ENCODE data around the gene PSG11.
"Not testable (repeated sequence)": the region's sequence is repeated elsewhere in the genome, so short reads cannot be mapped to it uniquely, and the experiment has no call there.

Gene PSG11

DNA sequence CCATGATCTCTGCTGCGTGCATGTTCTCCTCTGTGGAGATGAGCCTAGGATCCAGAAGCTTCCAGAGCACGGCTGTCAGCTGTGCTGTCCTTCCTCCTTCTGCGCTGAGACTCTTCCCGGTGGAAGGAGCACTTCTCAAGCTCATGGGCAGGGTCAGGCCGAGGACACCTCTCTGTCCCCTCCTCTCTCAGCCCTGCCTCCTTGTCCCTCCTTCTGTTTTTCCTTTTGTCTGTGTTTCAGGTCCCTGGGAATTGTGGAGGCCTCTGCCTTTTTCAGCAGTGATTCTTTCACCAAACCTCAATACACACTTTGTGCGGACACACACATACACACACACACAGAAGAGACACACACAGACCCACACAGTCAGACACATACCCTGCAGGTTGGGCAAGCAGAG lies at the start of gene PSG11:
TSS of gene PSG11 (minus strand) at position 101 of the 400 bp plus-strand sequence. CDS start at position 4, 97 bp downstream.
- not testable (repeated sequence) for DNase-seq

DNA sequence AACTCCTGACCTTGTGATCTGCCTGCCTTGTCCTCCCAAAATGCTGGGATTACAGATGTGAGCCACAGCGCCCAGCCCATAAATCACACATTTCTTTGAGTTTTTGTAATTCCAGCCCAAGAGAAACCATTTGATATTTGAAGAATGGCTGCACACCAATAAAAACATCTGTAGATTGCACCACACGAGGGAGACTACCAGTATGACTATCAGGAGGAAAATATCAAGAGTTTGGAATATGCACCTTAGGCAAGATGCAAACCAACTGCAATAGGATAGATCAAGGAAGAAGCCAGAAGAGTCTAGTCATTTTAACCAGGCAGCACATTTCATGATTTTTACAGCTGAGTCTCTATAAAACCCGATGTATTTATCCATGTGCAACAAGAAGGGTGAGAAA lies 36.1 kb upstream of the PSG11 start:
- not testable (repeated sequence) for DNase-seq

DNA sequence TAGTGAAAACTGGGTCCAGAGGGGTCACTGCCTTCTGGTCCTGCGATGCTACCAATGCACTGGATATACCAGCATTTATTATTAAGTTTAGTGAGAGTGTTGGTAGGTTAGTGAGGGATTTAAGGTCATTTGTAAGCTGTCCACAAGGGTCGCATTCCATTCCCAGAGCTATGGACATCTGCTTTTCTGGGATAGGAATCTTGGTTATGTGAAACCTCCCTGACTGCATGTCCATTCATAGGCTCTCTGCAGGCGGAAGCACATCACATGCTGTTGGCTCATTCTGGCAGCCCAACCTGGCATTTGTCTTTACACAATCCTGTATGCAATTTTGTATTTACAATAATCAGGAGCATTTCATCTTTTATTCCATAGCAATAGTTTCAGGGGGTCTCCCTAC lies 35.1 kb upstream of the PSG11 start:
- DNase-seq, result not testable (repeated sequence)

DNA sequence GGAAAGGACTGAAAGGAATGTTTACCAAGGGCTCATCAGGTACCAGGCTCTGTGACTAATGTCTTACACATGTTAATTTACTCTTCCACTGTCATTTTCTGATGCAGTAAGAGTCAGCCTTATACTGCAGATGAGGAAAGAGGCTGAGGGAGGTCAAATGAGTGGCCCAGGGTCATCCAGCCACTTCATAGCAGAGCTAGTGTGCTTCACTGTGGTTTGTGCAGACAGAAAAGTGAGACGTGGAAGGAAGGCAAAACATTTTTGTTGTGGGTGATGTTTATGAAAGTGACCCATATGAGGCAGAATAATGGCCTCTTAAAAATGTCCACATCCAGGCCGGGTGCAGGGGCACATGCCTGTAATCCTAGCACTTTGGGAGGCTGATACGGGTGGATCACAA lies 34.0 kb upstream of the PSG11 start:
- DNase-seq, result not testable (repeated sequence)

DNA sequence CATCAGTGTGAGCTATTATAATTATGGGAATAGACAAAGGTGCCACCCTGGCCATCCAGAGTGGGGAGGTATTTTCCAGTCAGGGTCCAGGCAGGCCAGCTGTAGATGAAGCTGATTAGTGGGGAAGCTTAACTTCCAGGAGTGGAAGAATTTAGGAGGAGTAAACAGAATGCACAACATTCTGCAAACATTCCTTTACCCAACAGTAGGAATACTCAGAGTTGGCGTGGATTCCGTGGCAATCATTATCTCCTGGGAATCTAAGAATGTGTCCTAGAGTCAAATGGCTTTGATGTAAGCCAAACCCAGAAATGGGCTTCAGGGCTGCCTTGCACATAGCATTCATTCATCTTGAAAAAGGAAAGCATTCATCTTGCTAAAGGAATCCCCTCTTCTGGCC lies 33.2 kb upstream of the PSG11 start:
- not testable (repeated sequence) for DNase-seq

DNA sequence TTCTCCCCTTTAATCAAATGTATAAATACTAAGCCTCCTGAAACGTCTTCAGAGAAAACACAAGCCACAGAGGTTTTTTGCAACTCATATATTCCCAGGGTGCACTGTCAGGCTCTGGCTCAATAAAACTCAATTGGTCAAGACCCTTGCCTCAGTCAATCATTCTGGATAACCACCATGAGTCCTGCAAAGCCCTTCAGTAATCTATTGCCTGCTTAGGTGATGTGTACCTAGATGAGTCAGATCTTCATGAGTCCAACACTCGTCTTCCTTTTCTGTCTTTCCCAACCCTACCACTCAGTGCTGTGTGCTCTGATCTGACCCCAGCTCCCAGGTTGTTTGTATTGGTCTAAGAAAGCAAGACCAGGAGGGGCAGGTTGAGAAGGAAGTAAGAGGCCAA lies 32.2 kb upstream of the PSG11 start:
- DNase-seq, result not testable (repeated sequence)

DNA sequence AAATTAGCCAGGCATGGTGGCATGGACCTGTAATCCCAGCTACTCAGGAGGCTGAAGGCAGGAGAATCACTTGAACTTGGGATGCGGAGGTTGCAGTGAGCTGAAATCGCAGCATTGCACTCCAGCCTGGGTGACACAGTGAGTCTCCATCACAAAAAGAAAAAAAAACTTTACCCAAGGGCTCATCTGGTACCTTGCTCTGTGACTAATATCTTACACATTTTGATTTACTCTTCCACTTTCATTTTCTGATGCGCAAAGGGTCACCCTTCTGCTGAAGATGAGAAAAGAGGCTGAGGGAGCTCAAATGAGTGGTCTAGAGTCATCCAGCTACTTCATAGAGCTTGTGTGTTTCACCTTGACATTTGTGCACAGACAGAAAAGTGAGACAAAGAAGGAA lies 21.7 kb upstream of the PSG11 start:
- DNase-seq, result not testable (repeated sequence)

DNA sequence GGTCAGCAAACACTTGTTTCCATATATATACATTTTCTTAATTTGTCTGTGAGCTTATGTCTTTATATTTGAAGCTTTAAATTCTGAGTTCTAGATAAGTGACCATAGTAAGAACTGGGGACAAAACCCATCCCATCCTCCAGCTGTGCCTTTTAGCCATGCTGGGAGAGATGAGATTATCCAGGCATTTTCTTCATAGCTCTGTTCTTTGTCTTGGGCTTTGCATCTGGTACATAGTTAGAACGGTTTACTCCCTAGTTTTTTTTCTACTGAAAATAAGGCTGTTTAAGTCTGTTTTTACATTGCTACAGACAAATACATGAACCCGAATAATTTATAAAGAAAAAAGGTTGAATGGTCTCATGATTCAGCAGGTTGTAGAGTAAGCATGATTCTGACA lies 20.3 kb upstream of the PSG11 start:
- not testable (repeated sequence) for DNase-seq

DNA sequence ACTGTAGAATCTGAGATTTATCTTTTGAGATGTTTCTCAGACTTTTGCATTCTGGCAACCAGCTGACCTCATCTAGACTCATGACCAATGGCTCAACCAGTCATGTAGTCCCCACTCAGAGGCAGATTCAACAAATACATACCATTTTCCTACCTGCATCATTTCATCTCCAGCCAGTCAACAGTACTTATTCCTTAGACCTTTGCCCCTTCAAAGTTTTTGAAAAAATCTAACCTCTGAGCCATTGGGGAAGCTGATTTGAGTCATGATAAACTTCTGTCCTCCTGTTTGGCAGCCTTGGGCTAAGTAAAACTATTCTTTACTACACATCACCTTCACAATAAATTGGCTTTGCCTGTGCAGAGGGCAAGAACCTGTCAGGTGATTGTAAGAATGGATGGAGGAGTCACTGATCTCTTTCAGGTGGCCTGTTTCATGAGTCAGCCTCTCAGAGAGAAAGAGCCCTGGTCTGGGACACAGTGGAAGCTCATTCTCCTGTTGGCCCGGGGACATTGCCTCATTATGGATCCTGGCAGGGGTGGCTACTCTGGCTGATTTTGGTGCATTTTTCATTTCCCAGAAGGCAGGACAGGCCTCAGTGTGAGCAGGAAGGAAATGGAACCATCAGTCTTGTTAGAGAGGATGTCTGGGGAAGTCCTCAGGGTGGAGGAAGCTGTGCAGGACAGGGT lies 17.4 kb upstream of the PSG11 start:
- not testable (repeated sequence) for DNase-seq

DNA sequence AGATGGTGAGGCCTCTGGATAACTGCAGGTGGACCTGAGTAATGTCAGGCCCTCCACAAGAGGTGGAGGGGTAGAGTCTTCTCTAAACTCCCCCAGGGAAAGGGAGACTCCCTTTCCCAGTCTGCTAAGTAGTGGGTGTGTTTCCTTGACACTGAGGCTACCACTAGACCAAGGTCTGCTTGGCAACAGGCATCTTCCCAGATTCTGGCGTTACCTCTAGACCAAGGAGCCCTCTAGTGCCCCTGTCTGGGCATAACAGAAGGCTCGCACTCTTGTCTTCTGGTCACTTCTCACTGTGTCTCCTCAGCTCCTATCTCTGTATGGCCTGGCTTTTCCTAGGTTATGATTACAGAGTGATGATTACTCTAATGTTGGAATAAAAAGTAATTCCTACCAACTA lies 5.4 kb upstream of the PSG11 start:
- DNase-seq, result not testable (repeated sequence)

DNA sequence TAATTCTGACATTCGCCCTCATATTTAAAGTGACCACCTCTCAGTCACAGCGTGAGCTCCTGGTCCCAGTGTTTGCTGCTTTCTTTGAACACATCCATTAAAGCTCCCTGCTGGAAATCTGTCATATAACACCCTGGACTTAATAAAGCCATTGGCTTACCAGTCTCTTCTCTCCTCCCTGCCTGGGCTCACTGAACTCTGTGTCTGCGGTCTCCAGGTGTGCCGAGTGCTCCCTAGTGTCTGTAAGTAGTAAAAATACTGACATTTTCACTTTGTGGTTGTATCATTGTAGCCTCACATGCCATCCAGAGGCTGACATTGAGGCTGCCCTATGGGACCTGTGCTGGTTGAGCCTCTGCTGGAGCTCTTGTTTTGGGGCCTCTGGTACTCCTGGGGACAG lies 2.6 kb upstream of the PSG11 start:
- DNase-seq, result no peak

DNA sequence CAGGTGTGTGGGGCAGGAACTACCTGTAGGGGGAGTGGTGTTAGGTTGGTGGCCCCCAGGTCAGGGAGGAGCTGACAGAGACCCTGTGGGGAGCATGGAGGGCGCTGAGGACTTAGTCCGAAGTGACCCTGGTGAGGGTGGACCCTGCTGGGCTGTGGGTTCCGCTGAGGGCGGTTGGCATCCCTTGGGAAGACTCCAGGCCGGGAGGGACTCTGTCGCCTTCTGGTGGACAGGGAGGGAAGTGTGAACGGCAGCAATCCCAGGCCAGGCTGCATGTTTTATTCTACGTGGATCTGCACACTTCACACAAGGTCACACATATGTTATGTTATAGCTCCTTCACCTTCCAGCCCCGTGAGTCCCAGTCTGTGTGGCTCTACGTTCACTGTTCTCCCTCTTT lies 1.7 kb upstream of the PSG11 start:
- DNase-seq, result not testable (repeated sequence)

DNA sequence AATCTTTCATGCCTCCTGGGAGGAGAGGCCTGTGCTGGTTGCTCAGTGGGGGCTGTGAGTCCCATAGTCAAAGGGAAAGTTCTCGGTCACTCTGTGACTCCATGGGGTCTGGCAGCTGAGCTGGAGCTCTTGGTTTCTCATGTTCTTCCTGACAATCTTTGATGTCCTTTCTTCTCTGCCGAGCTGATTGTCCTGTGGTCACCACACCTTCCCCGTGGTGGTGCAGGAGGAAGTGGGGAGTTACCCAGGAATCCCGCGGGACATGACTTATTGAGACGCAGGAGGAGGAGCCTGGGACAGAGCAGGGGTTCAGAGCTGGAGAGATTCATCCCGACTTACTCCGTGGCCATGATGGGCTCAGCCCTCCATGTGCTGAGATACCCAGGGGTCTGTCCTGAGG lies 792 bp upstream of the PSG11 start:
- not testable (repeated sequence) for DNase-seq

DNA sequence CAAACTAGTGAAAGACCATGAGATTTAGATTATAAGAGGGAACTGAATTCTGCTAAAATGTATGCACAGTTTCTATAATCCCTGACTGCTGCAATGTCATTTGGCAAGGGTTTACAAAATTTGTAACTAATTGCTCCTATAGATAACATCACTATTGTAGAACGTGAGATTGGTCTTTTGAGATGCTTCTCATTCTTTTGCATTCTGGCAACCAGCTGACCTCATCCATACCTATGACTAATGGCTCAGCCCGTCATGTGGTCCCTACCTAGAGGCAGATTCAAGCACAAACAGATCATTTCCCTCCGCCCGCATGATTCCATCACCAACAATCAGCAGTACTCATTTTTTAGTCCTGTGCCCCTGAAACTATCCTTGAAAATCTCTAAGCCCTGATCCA lies 4.2 kb downstream of the PSG11 start:
- DNase-seq, result not testable (repeated sequence)

DNA sequence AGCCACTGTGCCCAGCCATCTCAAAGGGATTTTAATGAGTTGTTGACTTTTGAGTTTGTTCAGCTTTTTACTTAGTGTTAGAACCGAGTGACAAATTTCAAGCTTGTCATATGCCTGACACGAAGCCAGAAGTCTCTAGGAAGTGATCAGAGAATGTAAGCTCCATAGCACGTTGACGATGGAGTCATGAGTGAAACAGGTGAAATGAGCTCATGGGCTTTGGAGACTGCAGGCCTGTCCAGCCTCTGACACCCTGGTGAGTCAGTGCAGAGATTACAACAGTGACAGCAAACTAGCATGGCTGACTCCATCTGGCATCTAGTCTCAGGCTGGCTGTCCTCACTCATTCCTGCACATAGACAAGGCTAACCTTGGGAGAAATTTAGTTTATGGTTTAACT lies 4.6 kb downstream of the PSG11 start:
- DNase-seq, result not testable (repeated sequence)

DNA sequence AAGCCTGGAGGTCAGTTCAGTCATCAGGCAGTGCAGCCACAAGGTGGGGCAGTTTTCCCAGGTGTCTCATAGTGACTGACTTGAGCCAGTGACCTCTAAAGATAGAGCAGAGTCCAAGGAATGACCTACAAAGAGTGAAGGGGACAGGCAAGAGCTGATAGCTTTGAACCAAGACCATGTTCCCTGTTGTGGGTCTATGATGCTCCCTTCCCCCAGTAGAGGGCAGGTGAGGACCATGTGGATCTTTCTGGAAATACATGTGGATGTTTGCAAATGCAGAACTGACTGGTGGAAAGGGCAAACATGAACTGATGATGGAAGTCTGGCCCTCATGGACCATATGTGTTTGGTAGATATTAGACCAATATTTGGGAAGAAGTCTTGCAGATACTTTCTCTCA lies 6.7 kb downstream of the PSG11 start:
- DNase-seq, result not testable (repeated sequence)

DNA sequence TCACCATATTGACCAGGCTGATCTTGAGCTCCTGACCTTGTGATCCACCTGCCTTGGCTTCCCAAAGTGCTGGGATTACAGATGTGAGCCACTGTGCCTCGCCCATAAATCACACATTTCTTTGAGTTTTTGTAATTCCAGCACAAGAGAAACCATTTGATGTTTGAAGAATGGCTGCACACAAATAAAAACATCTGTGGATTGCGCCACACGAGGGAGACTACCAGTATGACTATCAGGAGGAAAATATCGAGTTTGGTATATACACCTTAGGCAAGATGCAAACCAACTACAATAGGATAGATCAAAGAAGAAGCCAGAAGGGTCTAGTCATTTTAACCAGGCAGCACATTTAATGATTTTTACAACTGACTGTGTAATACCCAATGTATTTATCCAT lies 20.4 kb downstream of the PSG11 start:
- DNase-seq, result not testable (repeated sequence)

DNA sequence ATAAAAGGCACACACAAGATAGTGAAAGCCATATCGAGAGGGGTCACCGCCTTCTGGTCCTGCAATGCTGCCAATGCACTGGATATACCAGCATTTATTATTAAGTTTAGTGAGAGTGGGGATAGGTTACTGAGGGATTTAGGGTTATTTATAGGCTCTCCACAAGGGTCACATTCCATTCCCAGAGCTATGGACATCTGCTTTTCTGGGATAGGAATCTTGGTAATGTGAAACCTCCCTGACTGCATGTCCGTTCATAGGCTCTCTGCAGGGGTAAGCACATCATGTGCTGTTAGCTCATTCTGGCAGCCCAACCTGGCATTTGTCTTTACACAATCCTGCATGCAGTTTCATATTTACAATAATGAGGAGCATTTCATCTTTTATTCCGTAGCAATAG lies 21.4 kb downstream of the PSG11 start:
- DNase-seq, result not testable (repeated sequence)

DNA sequence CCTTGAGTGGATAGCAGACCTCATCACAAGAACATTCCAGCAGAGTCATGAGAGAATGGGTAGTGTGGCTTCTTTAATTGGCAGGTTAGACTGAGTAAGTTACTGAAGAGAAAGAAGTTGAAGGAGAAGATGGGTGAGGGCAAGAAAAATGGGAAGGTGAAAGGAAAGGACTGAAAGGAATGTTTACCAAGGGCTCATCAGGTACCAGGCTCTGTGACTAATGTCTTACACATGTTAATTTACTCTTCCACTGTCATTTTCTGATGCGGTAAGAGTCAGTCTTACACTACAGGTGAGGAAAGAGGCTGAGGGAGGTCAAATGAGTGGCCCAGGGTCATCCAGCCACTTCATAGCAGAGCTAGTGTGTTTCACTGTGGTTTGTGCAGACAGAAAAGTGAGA lies 22.6 kb downstream of the PSG11 start:
- not testable (repeated sequence) for DNase-seq

DNA sequence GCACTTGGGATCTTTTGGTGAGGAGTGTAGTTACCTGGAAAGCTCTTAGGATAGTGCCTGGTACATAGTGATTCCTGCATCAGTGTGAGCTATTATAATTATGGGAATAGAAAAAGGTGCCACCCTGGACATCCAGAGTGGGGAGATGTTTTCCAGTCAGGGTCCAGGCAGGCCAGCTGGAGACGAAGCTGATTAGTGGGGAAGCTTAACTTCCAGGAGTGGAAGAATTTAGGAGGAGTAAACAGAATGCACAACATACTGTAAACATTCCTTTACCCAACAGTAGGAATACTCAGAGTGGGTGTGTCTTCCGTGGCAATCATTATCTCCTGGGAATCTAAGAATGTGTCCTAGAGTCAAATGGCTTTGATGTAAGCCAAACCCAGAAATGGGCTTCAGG lies 23.3 kb downstream of the PSG11 start:
- not testable (repeated sequence) for DNase-seq

DNA sequence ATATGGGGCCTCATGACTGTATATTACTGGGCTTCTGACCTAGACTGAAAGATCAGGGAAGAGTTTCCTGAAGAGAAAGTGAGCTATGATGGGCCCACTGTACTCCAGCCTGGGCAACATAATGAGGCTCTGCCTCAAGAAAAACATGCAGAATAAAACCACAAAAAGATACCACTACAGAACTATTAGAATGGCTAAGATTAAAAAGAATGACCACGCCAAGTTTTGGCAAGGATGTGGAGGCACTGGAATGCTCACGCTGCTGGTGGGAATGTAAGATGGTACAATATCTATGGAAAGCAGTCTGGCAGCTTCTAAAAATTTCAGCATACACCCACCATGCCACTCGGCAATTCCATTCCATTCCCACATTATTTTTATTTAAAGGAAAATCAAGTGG lies 30.1 kb downstream of the PSG11 start:
- DNase-seq, result not testable (repeated sequence)

DNA sequence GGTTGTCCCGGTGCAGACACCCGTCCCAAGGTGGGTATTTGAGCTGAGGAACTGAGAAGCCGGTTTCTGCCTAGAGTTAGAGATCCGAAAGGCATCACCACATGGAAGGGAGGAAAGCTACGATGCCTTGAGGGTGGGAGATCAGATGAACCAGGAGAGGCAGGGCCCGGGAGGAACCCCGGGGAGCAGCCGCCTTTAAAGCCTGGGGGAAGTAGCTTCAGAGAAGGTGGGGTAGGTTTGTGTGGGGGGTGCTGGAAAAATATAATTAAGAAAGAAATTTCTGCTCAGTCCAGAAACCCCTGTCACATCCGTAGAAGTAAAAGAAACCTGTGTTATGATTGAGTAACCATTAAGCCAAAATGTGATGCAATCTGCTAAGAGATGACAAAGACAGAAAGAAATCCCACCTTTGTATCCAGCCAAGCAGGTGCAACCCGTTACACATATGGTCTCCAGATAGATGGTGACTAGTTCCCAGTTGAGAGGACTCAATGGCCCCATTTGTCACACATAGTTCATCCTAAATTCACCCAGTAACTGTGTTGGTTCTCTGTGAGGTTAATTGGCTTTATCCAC lies 34.2 kb downstream of the PSG11 start:
- DNase-seq, result not testable (repeated sequence)

DNA sequence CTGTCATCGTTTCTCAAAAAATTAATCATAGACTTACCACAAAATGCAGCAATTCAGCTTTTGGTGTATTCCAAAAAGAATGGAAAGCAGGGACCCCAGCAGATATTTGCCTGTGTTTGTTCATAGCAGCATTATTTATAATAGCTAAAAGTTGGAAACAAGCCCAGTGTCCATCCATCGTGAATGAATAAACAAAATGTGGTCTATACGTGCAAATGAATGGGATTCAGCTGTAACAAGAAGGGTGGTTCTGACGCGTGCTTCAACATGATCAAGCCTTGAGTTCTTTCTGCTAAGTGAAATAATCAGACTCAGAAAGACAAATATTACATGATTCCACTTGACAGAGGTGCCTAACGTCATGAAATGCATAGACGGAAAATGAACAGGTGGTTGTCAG lies 36.4 kb downstream of the PSG11 start:
- no peak for DNase-seq

DNA sequence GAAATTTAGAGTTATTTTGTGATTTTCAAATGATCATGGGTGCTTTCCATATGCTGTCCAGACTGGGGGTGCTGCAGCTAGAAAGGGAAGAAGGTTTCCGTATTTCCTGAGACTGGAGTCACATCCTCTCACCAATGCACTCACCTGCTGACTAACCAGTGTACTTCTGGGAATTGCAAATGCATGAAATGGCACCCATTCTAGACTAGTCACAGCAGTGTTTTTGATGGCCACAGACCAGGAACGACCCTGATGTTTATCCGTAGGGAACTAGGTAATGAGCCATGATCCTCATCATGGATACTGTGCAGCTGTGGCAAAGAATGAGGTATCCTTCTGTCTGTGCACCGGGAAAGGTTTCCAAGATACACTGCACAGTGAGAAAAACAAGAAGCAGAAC lies 37.1 kb downstream of the PSG11 start:
- DNase-seq, result not testable (repeated sequence)

DNA sequence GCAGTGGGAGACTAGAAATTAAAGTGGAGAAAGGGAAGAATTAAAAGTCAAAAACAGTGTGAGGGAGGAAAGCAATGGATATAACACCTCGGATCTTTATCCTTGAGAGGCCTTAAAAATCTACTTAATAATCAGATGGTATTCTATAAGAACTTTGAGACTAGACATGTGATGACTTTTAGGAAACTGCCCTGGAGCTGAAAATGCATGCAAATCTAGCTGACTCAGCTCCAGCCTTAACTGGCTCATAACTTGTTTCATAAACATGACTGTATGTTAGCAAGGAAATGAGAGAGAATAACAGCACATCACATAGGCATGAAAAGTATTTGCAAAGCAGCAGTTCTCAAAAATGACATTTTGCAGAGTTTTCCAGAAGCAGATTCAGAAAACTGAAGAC lies 38.1 kb downstream of the PSG11 start:
- not testable (repeated sequence) for DNase-seq
